AG04449 (cell line): ENCODE measurements around the gene TH.

Source experiments
- CTCF ChIA-PET: fragments of 350-600 bp; formaldehyde crosslinking; extraction: SDS; loops from one replicate; lab custom pipeline; 2021; ENCODE audit warnings: antibody characterized with exemption; lab: Yijun Ruan, JAX
- POLR2A ChIA-PET: fragments of 400-600, 350-600 bp; formaldehyde crosslinking; extraction: SDS; loops from one replicate; lab custom pipeline; 2020; ENCODE audit warnings: antibody characterized with exemption, inconsistent platforms; lab: Yijun Ruan, JAX
- DNase-seq: peaks from one replicate; pipeline ENCODE4 v3.0.0-alpha.2; 2010; ENCODE audit warnings: low read depth, low spot score
- H3K4me3 ChIP-seq: 2 replicates; pipeline ENCODE4 v1.5.1; 2011; ENCODE audit warnings: low read depth, mild to moderate bottlenecking, control low read depth, low read length
- CTCF ChIP-seq: IDR thresholded peaks from one replicate; pipeline ENCODE4 v1.5.1; 2011; ENCODE audit warnings: mild to moderate bottlenecking, moderate library complexity, low read length, control low read depth, inconsistent platforms; ENCODE audit not compliant: insufficient read depth; ENCODE audit errors: missing control alignments

The TH gene

DNA sequence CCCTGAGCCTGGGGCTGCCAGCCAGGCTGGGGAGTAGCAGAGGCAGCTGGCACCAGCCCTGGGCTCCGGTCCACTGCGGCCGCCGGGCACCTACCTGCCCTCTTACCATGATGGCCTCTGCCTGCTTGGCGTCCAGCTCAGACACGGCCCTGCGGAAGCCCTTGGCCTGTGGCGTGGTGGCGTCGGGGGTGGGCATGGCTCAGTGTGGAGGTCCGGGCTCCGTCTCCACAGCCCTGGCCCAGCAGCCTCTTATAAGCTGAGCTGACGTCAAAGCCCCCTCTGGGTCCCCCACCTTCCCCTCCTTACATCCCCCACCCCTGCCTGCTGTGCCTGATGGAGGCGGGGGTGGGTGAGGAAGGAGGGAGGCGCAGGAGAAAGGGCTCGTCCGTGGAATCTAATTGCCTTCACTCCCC lies at the start of gene TH:
TH (minus strand) TSS at position 225 of the 413 bp plus-strand sequence; CDS start at position 196, 29 bp downstream.
- CTCF ChIA-PET: interaction anchor here (1.2 to 2.4 kb wide), 4 partner anchors 15 to 478 kb away, joined by 3 to 14 read pairs (median 8); no protein-coding TSS in a partner anchor
- H3K4me3 ChIP-seq: no peak within 1 kb of the TSS
- POLR2A ChIA-PET: no interaction called here
- DNase-seq: no peak
- no peak for TF ChIP-seq CTCF

DNA sequence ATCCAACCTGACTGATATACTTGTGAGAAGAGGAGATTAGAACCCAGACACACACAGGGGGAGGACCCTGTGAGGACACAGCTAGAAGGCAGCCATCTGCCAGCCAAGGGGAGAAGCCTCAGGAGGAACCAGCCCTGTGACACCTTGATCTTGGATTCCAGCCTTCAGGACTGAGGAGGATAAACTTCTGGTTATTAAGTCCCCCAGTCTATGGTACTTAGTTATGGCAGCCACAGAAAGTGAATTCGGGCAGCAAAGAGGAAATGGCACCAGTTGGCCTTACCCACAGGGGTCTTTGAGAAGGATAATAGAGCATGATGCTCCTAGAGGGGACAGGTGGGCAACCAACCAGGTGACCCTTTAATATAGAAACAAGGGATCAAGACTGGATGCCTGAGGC lies 49.4 kb upstream of the TH start:
- TF ChIP-seq CTCF: no peak
- DNase-seq: no peak
- CTCF ChIA-PET: no interaction called here
- POLR2A ChIA-PET: no interaction called here
- H3K4me3 ChIP-seq: no peak overlapping the region

- no peak for TF ChIP-seq CTCF
- CTCF ChIA-PET: no interaction called here
- DNase-seq: no peak
- POLR2A ChIA-PET: no interaction called here
- no peak overlapping the region for H3K4me3 ChIP-seq
These were observed 48.7 kb upstream of the TH start for GRCh38 chr11:2220173-2220771.

- POLR2A ChIA-PET: no interaction called here
- no peak overlapping the region for H3K4me3 ChIP-seq
- no peak for DNase-seq
- TF ChIP-seq CTCF: no peak
- CTCF ChIA-PET: interaction anchor here (1.2 to 1.6 kb wide), 2 partner anchors 68 to 200 kb away, joined by 3 to 4 read pairs; no protein-coding TSS in a partner anchor
These were observed 47.9 kb upstream of the TH start for GRCh38 chr11:2219318-2220017.

DNA sequence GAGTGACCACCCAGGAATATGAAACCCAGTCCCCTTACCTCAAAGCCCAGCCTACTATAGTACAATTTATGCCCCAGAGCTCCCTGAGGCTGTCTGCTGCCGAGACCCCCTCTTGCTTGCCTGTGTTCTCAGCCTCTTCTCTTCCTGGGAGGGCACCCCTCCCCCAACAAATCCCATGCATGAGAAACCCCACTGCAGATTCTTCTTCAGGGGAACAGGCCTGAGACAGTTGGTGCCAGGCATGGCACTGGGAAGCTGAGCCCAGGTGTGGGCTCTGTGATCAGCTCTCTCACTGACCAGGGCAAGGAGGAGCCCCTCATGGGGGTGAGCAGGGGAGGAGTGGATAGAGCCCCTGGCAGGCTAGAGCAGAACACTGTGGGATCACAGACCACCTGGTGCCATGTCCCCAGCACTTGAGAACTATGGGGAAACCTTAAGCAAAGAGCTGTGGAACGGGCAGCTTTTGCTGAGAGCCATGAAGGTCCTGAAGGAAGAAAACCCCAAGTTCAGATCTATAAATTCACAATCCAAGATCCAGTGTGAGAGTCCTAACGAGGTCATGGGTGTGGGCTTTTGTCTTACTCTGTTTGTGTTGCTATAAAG lies 46.5 kb upstream of the TH start:
- ChIA-PET CTCF (interaction anchor here (0.8 to 1.6 kb wide), 3 partner anchors 66 to 201 kb away, joined by 3 to 4 read pairs (median 3); no protein-coding TSS in a partner anchor), POLR2A (no interaction called here)
- no peak for DNase-seq

More for the DNA sequence above, 46.5 kb upstream of the TH start:
- TF ChIP-seq CTCF: no peak
- H3K4me3 ChIP-seq: no peak overlapping the region
